Heart left ventricle (tissue), 16 donors: ENCODE data around the gene MDK. TPM values are rescaled to one million over a fixed set of nuclear protein-coding genes. Genes with fewer than 3 reads are reported as not detected.

Experiments
- ATAC-seq, 4 donors: fragments of 200-7000 bp; cut with Tn5 transposase; one replicate each; pipeline ENCODE4 v1.9.1; 2020 to 2022; ENCODE audit warnings: moderate library complexity in 4 of 4, mild to moderate bottlenecking in 3 of 4, moderate number of reproducible peaks in 1 of 4
- DNase-seq, 5 donors: peaks; one replicate each; pipeline ENCODE4 v3.0.0-alpha.2; 2020
- H3K27ac ChIP-seq, 12 donors: fragments of 200-600 bp; sonication (generic) in 4 of 12; one replicate each; pipeline versions ENCODE4 v1.5.0 to v1.8.0; 2016 to 2022; ENCODE audit warnings: mild to moderate bottlenecking in 2 of 12
- H3K27me3 ChIP-seq, 9 donors: fragments of 200-600 bp; sonication (generic) in 2 of 9; one replicate each; pipeline versions ENCODE4 v1.5.1 to v1.8.0; 2016 to 2022; ENCODE audit warnings: mild to moderate bottlenecking in 3 of 9
- H3K36me3 ChIP-seq, 9 donors: fragments of 200-600 bp; sonication (generic) in 2 of 9; one replicate each; pipeline versions ENCODE4 v1.5.0 to v1.8.0; 2018 to 2022; ENCODE audit warnings: mild to moderate bottlenecking in 2 of 9
- H3K4me1 ChIP-seq, 12 donors: fragments of 200-600 bp; sonication (generic) in 4 of 12; one replicate each; pipeline versions ENCODE4 v1.5.0 to v1.8.0; 2016 to 2022; ENCODE audit warnings: mild to moderate bottlenecking in 3 of 12
- H3K4me3 ChIP-seq, 12 donors: fragments of 200-600 bp; sonication (generic) in 4 of 12; one replicate each; pipeline versions ENCODE4 v1.5.0 to v1.8.0; 2017 to 2022; ENCODE audit warnings: mild to moderate bottlenecking in 9 of 12, moderate library complexity in 4 of 12
- H3K9me3 ChIP-seq, 12 donors: fragments of 200-600 bp; sonication (generic) in 4 of 12; one replicate each; pipeline versions ENCODE4 v1.5.0 to v1.8.0; 2016 to 2022; ENCODE audit warnings: mild to moderate bottlenecking in 1 of 12
- CTCF ChIP-seq, 12 donors: fragments of 200-600 bp; sonication (generic) in 4 of 12; IDR thresholded peaks; one replicate each; pipeline versions ENCODE4 v1.5.0 to v1.8.0; 2018 to 2022; ENCODE audit warnings: antibody characterized with exemption in 12 of 12, mild to moderate bottlenecking in 5 of 12
- POLR2A ChIP-seq, 2 donors: fragments of 450-650 bp; IDR thresholded peaks; one replicate each; pipeline ENCODE4 v1.6.1; 2017; ENCODE audit warnings: antibody characterized with exemption in 2 of 2, mild to moderate bottlenecking in 2 of 2, moderate library complexity in 2 of 2
- WGBS, 4 donors: extraction: QIAGEN DNeasy Blood & Tissue Kit in 2 of 4; methylation state at CpG; one replicate each; pipeline versions ENCODE4 v1.1.5 to v1.1.7; 2013 to 2018; 5-methylcytosine and 5-hydroxymethylcytosine counted together
- intact Hi-C, 10 donors: fragments of 100-400 bp; cut with DNase I; formaldehyde crosslinking; loops; one replicate each; pipeline versions ENCODE4 v1.11.1 to v1.14.2; 2022
- polyA plus RNA-seq, 2 donors: library from polyadenylated mRNA; stranded (reverse); fragments of 200-250 nt; gene quantifications; one replicate each; pipeline ENCODE4 v1.2.3, GENCODE V29; 2013
- total RNA-seq, 9 donors: library from RNA; depleted of rRNA in 2 of 9; stranded (reverse); fragments of >200 nt in 2 of 9; fragmentation: NEBNext Ultra II Directional in 3 of 9; extraction: Animal tissue kit (Norgen Biotek cat#: 25700) in 3 of 9; gene quantifications; one replicate each; pipeline versions ENCODE4 v1.1.0 to v1.2.4, GENCODE V29; 2016 to 2023
- donor health status: ischemic (EF 13 %, LVEDD 7.1; RV severe dilation, severe dysfunction).
- donor health status: healthy with polysubstance abuse.
- donor health status: DM: no; HTN: yes; CAD: no.
- donor health status: DM: no; HTN: no; CAD: no.
- donor health status: ischemic (EF 25% LVEDD 6.9; RV normal size, moderate dysfunction).
- donor health status: ischemic (EF 25% LVEDD 5.7; RV mildly dilated, moderate dysfunction).
- donor health status: healthy.
- donor health status: DM: yes; HTN: yes; CAD: no.
- donor health status: ischemic (EF 35%, LVEDD 5.7; RV mildly dilated, moderate dysfunction).
- donor health status: nonischemic (EF 11% LVEDD 7.7; RV severe dilation, severe dysfunction).
- donor health status: DM: yes; HTN: yes; CAD: no.
- donor health status: PGD.
- donor health status: ischemic (EF 29% LVEDD 5.4; RV normal size, mild dysfunction).
- donor health status: nonischemic (EF 23%, LVEDD 6.1; RV moderate dilation, normal function).

MDK gene
- total and polyA plus RNA-seq, 11 donors: 1.9 to 26.5 (median 5.4) TPM

GRCh38 chr11:46339816-46340215 is 41.7 kb upstream of the MDK start:
- ATAC-seq (peak; percentile 72 to 81 (median 74)), DNase-seq (peak in 2 of 5 donors; percentile 65 to 66)
- H3K4me3 ChIP-seq: no peak overlapping the region
- peak overlapping the region; percentile 73 to 95 (median 90) for H3K27ac ChIP-seq
- no peaks in the 10 kb centered on the region for H3K27me3 ChIP-seq
- intact Hi-C loops: no loop called here
- peaks cover 5 to 71% (median 44%) of the 10 kb centered on the region in 12 donors for H3K4me1 ChIP-seq
- 35 to 71% (median 48%) methylated on average over 2 of the region's 2 CpGs for WGBS, 4 donors
- H3K9me3 ChIP-seq: no peaks in the 10 kb centered on the region
- TF ChIP-seq POLR2A (IDR thresholded peaks at IDR 0.05): no peak
- no peaks in the 10 kb centered on the region for H3K36me3 ChIP-seq

GRCh38 chr11:46341454-46341853 is 40.0 kb upstream of the MDK start:
- H3K4me1 ChIP-seq: peaks cover 5 to 72% (median 45%) of the 10 kb centered on the region in 12 donors
- no peak overlapping the region for H3K4me3 ChIP-seq
- 98 to 99% (median 98%) methylated on average over 3 of the region's 3 CpGs for WGBS, 4 donors
- TF ChIP-seq POLR2A (IDR thresholded peaks at IDR 0.05): no peak
- no peak for TF ChIP-seq CTCF (IDR thresholded peaks at IDR 0.05)
- no peaks in the 10 kb centered on the region for H3K27me3 ChIP-seq
- H3K36me3 ChIP-seq: no peaks in the 10 kb centered on the region
- no peaks in the 10 kb centered on the region for H3K9me3 ChIP-seq
- peak overlapping the region; percentile 49 to 95 (median 71) for H3K27ac ChIP-seq
- intact Hi-C loops: no loop called here
- no peak for ATAC-seq
- DNase-seq: no peak

- Histone ChIP-seq H3K9me3 (no peaks in the 10 kb centered on the region), H3K27me3 (no peaks in the 10 kb centered on the region), H3K27ac (peak overlapping the region; percentile 49 to 95 (median 71)), H3K4me3 (no peak overlapping the region), H3K4me1 (peaks cover 5 to 77% (median 46%) of the 10 kb centered on the region in 12 donors), H3K36me3 (no peaks in the 10 kb centered on the region)
- TF ChIP-seq POLR2A (IDR thresholded peaks at IDR 0.05) (no peak), CTCF (IDR thresholded peaks at IDR 0.05) (no peak)
- WGBS, 4 donors: 27 to 59% (median 42%) methylated on average over 4 to 5 of the region's 5 CpGs
- DNase-seq (peak in 3 of 5 donors; percentile 57 to 64 (median 57)), ATAC-seq (no peak)
- intact Hi-C loops: no loop called here
Observed at GRCh38 chr11:46342239-46342638, 39.2 kb upstream of the MDK start.

- WGBS, 4 donors: 75 to 89% (median 82%) methylated on average over 3 of the region's 3 CpGs
- Histone ChIP-seq H3K4me1 (peaks cover 5 to 77% (median 49%) of the 10 kb centered on the region in 12 donors), H3K9me3 (no peaks in the 10 kb centered on the region), H3K27ac (peak overlapping the region in 5 of 12 donors; percentile 47 to 95 (median 75)), H3K4me3 (no peak overlapping the region), H3K36me3 (no peaks in the 10 kb centered on the region), H3K27me3 (no peaks in the 10 kb centered on the region)
- TF ChIP-seq POLR2A (IDR thresholded peaks at IDR 0.05): no peak
- TF ChIP-seq CTCF (IDR thresholded peaks at IDR 0.05): no peak
- no peak for DNase-seq
- no peak for ATAC-seq
- intact Hi-C loops: no loop called here
Observed at GRCh38 chr11:46343520-46343919, 37.9 kb upstream of the MDK start.

- Histone ChIP-seq H3K4me1 (peaks cover 0 to 77% (median 47%) of the 10 kb centered on the region in 12 donors), H3K27me3 (no peaks in the 10 kb centered on the region), H3K9me3 (no peaks in the 10 kb centered on the region), H3K27ac (peak overlapping the region; percentile 51 to 93 (median 84)), H3K36me3 (no peaks in the 10 kb centered on the region), H3K4me3 (peak overlapping the region; percentile 22 to 93 (median 62))
- intact Hi-C loops: no loop called here
- ATAC-seq (peak; percentile 8 to 69 (median 28)), DNase-seq (peak; percentile 78 to 87 (median 82))
- 46 to 72% (median 54%) methylated on average over 12 to 20 of the region's 20 CpGs for WGBS, 4 donors
- TF ChIP-seq POLR2A (IDR thresholded peaks at IDR 0.05) (peak in 1 of 2 donors; percentile 60), CTCF (IDR thresholded peaks at IDR 0.05) (peak in 4 of 12 donors; percentile 5 to 41 (median 22))
Observed at GRCh38 chr11:46345131-46345597, 36.3 kb upstream of the MDK start.
